Smooth muscle cell (in vitro differentiated cells): ENCODE results near the gene FMN2. TPM values are rescaled to one million over a fixed set of nuclear protein-coding genes. Genes with fewer than 3 reads are reported as not detected.

Experiments
- DNase-seq: peaks from one replicate; lab custom pipeline; 2025; ENCODE audit not compliant: unreplicated experiment; lab: John Stamatoyannopoulos, UW
- H2AFZ ChIP-seq: fragments of 200-600 bp; sonication (generic); 2 replicates; pipeline ENCODE4 v1.6.0; 2016; ENCODE audit warnings: antibody characterized with exemption, low read depth, mild to moderate bottlenecking
- H3F3A ChIP-seq: fragments of 200-600 bp; sonication (generic); 2 replicates; pipeline ENCODE4 v1.6.0; 2017; ENCODE audit warnings: antibody characterized with exemption, low read depth
- H3K27ac ChIP-seq: fragments of 200-600 bp; sonication (generic); 2 replicates; pipeline ENCODE4 v1.5.1; 2016; ENCODE audit warnings: low read depth, mild to moderate bottlenecking
- H3K27me3 ChIP-seq: fragments of 200-600 bp; sonication (generic); 2 replicates; pipeline ENCODE4 v1.6.1; 2016; ENCODE audit warnings: low read depth, mild to moderate bottlenecking
- H3K36me3 ChIP-seq: fragments of 200-600 bp; sonication (generic); 2 replicates; pipeline ENCODE4 v1.5.1; 2016; ENCODE audit warnings: low read depth
- H3K4me1 ChIP-seq: fragments of 200-600 bp; sonication (generic); 2 replicates; pipeline ENCODE4 v1.5.1; 2016; ENCODE audit warnings: low read depth
- H3K4me2 ChIP-seq: fragments of 200-600 bp; sonication (generic); 2 replicates; pipeline ENCODE4 v1.6.0; 2016; ENCODE audit warnings: mild to moderate bottlenecking
- H3K4me3 ChIP-seq: fragments of 200-600 bp; sonication (generic); 2 replicates; pipeline ENCODE4 v1.5.1; 2016; ENCODE audit warnings: mild to moderate bottlenecking
- H3K79me2 ChIP-seq: fragments of 200-600 bp; sonication (generic); 2 replicates; pipeline ENCODE4 v1.6.0; 2016; ENCODE audit warnings: low read depth, mild to moderate bottlenecking
- H3K9ac ChIP-seq: fragments of 200-600 bp; sonication (generic); 2 replicates; pipeline ENCODE4 v1.6.0; 2016; ENCODE audit warnings: low read depth
- H3K9me3 ChIP-seq: fragments of 200-600 bp; sonication (generic); replicated peaks from 2 replicates; pipeline ENCODE4 v1.5.1; 2016; ENCODE audit warnings: low read depth
- H4K20me1 ChIP-seq: fragments of 200-600 bp; sonication (generic); 2 replicates; pipeline ENCODE4 v1.6.0; 2016; ENCODE audit warnings: low read depth
- CTCF ChIP-seq: fragments of 200-600 bp; sonication (generic); IDR thresholded peaks from 2 replicates; pipeline ENCODE4 v1.5.1; 2017; ENCODE audit warnings: borderline replicate concordance, mild to moderate bottlenecking, antibody characterized with exemption; ENCODE audit not compliant: insufficient read depth, poor library complexity, severe bottlenecking
- WGBS: methylation state at CpG from one replicate; pipeline ENCODE4 v1.1.7; 2016; ENCODE audit warnings: low lambda C conversion rate; 5-methylcytosine and 5-hydroxymethylcytosine counted together
- polyA plus RNA-seq: library from polyadenylated mRNA; unstranded; fragments of >200 nt; fragmentation: Nextera tagmentation; extraction: Ambion mirVana; gene quantifications from 2 replicates; pipeline ENCODE4 v1.2.1, GENCODE V29; 2016
- total RNA-seq: library from RNA; depleted of rRNA; stranded (reverse); fragments of >200 nt; gene quantifications from 2 replicates; pipeline ENCODE4 v1.2.3, GENCODE V29; 2014

The FMN2 gene
- total and polyA plus RNA-seq, 2 experiments from 2014 or later: 1.9 to 6.2 TPM

GRCh38 chr1:240486611-240487010 lies 394.9 kb downstream of the FMN2 start:
- no peaks in the 10 kb centered on the region for H4K20me1 ChIP-seq
- no peak overlapping the region for H3K4me2 ChIP-seq
- TF ChIP-seq CTCF: no peak
- no peak for DNase-seq
- H2AFZ ChIP-seq: no peak overlapping the region
- no peaks in the 10 kb centered on the region for H3K27me3 ChIP-seq
- H3K27ac ChIP-seq: no peak overlapping the region
- H3K4me3 ChIP-seq: no peak overlapping the region
- no peaks in the 10 kb centered on the region for H3K4me1 ChIP-seq
- no peaks in the 10 kb centered on the region for H3K9me3 ChIP-seq
- no peaks in the 10 kb centered on the region for H3F3A ChIP-seq
- H3K36me3 ChIP-seq: no peaks in the 10 kb centered on the region
- H3K9ac ChIP-seq: no peak overlapping the region
- no peaks in the 10 kb centered on the region for H3K79me2 ChIP-seq
- 81% methylated on average over 6 of the region's 6 CpGs for WGBS

GRCh38 chr1:240487493-240487892 lies 395.8 kb downstream of the FMN2 start:
- Histone ChIP-seq H3K27me3 (no peaks in the 10 kb centered on the region), H3K9ac (no peak overlapping the region), H3F3A (no peaks in the 10 kb centered on the region), H2AFZ (no peak overlapping the region), H3K4me3 (no peak overlapping the region), H3K9me3 (no peaks in the 10 kb centered on the region), H3K27ac (no peak overlapping the region), H3K36me3 (no peaks in the 10 kb centered on the region), H4K20me1 (no peaks in the 10 kb centered on the region), H3K79me2 (no peaks in the 10 kb centered on the region), H3K4me2 (no peak overlapping the region), H3K4me1 (no peaks in the 10 kb centered on the region)
- WGBS: 94% methylated on average over 3 of the region's 3 CpGs
- no peak for TF ChIP-seq CTCF
- no peak for DNase-seq

- WGBS: 38% methylated on average over 5 of the region's 5 CpGs
- no peak overlapping the region for H3K27ac ChIP-seq
- no peaks in the 10 kb centered on the region for H3F3A ChIP-seq
- no peaks in the 10 kb centered on the region for H4K20me1 ChIP-seq
- no peaks in the 10 kb centered on the region for H3K9me3 ChIP-seq
- peaks cover 3% of the 10 kb centered on the region for H3K79me2 ChIP-seq
- no peak overlapping the region for H3K9ac ChIP-seq
- H3K4me2 ChIP-seq: no peak overlapping the region
- H3K4me1 ChIP-seq: no peaks in the 10 kb centered on the region
- no peak overlapping the region for H2AFZ ChIP-seq
- no peak for DNase-seq
- H3K36me3 ChIP-seq: no peaks in the 10 kb centered on the region
- H3K4me3 ChIP-seq: no peak overlapping the region
- no peak for TF ChIP-seq CTCF
- no peaks in the 10 kb centered on the region for H3K27me3 ChIP-seq
These were observed 399.5 kb downstream of the FMN2 start for GRCh38 chr1:240491156-240491555.

GRCh38 chr1:240491796-240492195 lies 400.1 kb downstream of the FMN2 start:
- Histone ChIP-seq H3F3A (no peaks in the 10 kb centered on the region), H2AFZ (no peak overlapping the region), H3K79me2 (peaks cover 3% of the 10 kb centered on the region), H3K9me3 (no peaks in the 10 kb centered on the region), H3K9ac (no peak overlapping the region), H3K4me2 (no peak overlapping the region), H3K4me1 (no peaks in the 10 kb centered on the region), H4K20me1 (no peaks in the 10 kb centered on the region), H3K36me3 (no peaks in the 10 kb centered on the region), H3K27ac (no peak overlapping the region), H3K4me3 (no peak overlapping the region), H3K27me3 (no peaks in the 10 kb centered on the region)
- 86% methylated on average over 7 of the region's 7 CpGs for WGBS
- TF ChIP-seq CTCF: no peak
- no peak for DNase-seq
